Skin epidermis (tissue), 12 donors: ENCODE measurements around the gene NIPAL3.

Experiments
- H3K27ac ChIP-seq, 21 experiments: fragments of 200-600 bp; sonication (generic) in 11 of 21; one replicate each; pipeline ENCODE4 v1.5.0; 2020; ENCODE audit warnings: mild to moderate bottlenecking in 3 of 21, inconsistent platforms in 2 of 21, moderate library complexity in 2 of 21
- H3K4me3 ChIP-seq, 7 experiments: fragments of 200-600 bp; sonication (generic) in 2 of 7; one replicate each; pipeline ENCODE4 v1.5.0; 2020; ENCODE audit warnings: inconsistent platforms in 2 of 7, mild to moderate bottlenecking in 2 of 7, moderate library complexity in 1 of 7

Gene NIPAL3

GRCh38 chr1:24389231-24389678, 26.3 kb upstream of the NIPAL3 start:
- Histone ChIP-seq H3K4me3 (no peak overlapping the region), H3K27ac (peak overlapping the region in 4 of 21 experiments; percentile 1 to 36 (median 12))

- Histone ChIP-seq H3K27ac (peak overlapping the region in 19 of 21 experiments; percentile 1 to 88 (median 69)), H3K4me3 (no peak overlapping the region)
Measured at GRCh38 chr1:24390924-24391782, 24.4 kb upstream of the NIPAL3 start.

GRCh38 chr1:24391882-24392603, 23.6 kb upstream of the NIPAL3 start:
- no peak overlapping the region for H3K4me3 ChIP-seq
- peak overlapping the region; percentile 1 to 88 (median 69) for H3K27ac ChIP-seq

- Histone ChIP-seq H3K27ac (peak overlapping the region in 14 of 21 experiments; percentile 14 to 88 (median 70)), H3K4me3 (no peak overlapping the region)
Measured at GRCh38 chr1:24392604-24392946, 23.0 kb upstream of the NIPAL3 start.

GRCh38 chr1:24392982-24393650, 22.5 kb upstream of the NIPAL3 start:
- H3K27ac ChIP-seq: peak overlapping the region in 8 of 21 experiments; percentile 5 to 88 (median 30)
- H3K4me3 ChIP-seq: no peak overlapping the region

- Histone ChIP-seq H3K27ac (peak overlapping the region in 5 of 21 experiments; percentile 5 to 82 (median 29)), H3K4me3 (no peak overlapping the region)
Measured at GRCh38 chr1:24393892-24394291, 21.7 kb upstream of the NIPAL3 start.

- Histone ChIP-seq H3K27ac (no peak overlapping the region), H3K4me3 (no peak overlapping the region)
Measured at GRCh38 chr1:24400065-24400464, 15.5 kb upstream of the NIPAL3 start.

- no peak overlapping the region for H3K27ac ChIP-seq
- no peak overlapping the region for H3K4me3 ChIP-seq
Measured at GRCh38 chr1:24403806-24404205, 11.8 kb upstream of the NIPAL3 start.

GRCh38 chr1:24406788-24407187, 8.8 kb upstream of the NIPAL3 start:
- no peak overlapping the region for H3K27ac ChIP-seq

GRCh38 chr1:24409535-24409934, 6.1 kb upstream of the NIPAL3 start:
- Histone ChIP-seq H3K27ac (peak overlapping the region in 3 of 21 experiments; percentile 2 to 19 (median 5)), H3K4me3 (no peak overlapping the region)

More at GRCh38 chr1:24406788-24407187, 8.8 kb upstream of the NIPAL3 start:
- H3K4me3 ChIP-seq: no peak overlapping the region

GRCh38 chr1:24410750-24411149, 4.9 kb upstream of the NIPAL3 start:
- H3K27ac ChIP-seq: no peak overlapping the region
- H3K4me3 ChIP-seq: no peak overlapping the region

- Histone ChIP-seq H3K4me3 (no peak overlapping the region), H3K27ac (no peak overlapping the region)
Measured at GRCh38 chr1:24411963-24412362, 3.6 kb upstream of the NIPAL3 start.

GRCh38 chr1:24412408-24412807, 3.2 kb upstream of the NIPAL3 start:
- no peak overlapping the region for H3K4me3 ChIP-seq

GRCh38 chr1:24413350-24414163, 2.0 kb upstream of the NIPAL3 start, which contains the start of gene STPG1:
STPG1 (minus strand) TSS chr1:24413782; CDS start chr1:24401388, 12,394 bp downstream.
- Histone ChIP-seq H3K4me3 (peak within 1 kb of the TSS; percentile 60 to 82 (median 69)), H3K27ac (peak within 1 kb of the TSS; percentile 41 to 93 (median 79))

More at GRCh38 chr1:24412408-24412807, 3.2 kb upstream of the NIPAL3 start:
- H3K27ac ChIP-seq: no peak overlapping the region

GRCh38 chr1:24414775-24415333, 748 bp upstream of the NIPAL3 start:
- peak overlapping the region in 14 of 21 experiments; percentile 9 to 78 (median 54) for H3K27ac ChIP-seq
- peak overlapping the region; percentile 52 to 67 (median 60) for H3K4me3 ChIP-seq

- H3K27ac ChIP-seq: peak overlapping the region in 20 of 21 experiments; percentile 5 to 82 (median 64)
Measured at GRCh38 chr1:24415910-24416665, 486 bp downstream of the NIPAL3 start.

GRCh38 chr1:24416666-24417391, 1.2 kb downstream of the NIPAL3 start:
- Histone ChIP-seq H3K4me3 (peak overlapping the region; percentile 52 to 67 (median 60)), H3K27ac (peak overlapping the region in 18 of 21 experiments; percentile 5 to 82 (median 66))

More at GRCh38 chr1:24415910-24416665, 486 bp downstream of the NIPAL3 start:
- H3K4me3 ChIP-seq: peak overlapping the region; percentile 52 to 67 (median 60)
